Epithelial cell of proximal tubule (primary cell): ENCODE data around the gene CACFD1. TPM values are rescaled to one million over a fixed set of nuclear protein-coding genes. Genes with fewer than 3 reads are reported as not detected.

Experiments
- DNase-seq: peaks from one replicate; pipeline ENCODE4 v3.0.0-alpha.2; 2011; ENCODE audit warnings: low read depth
- H3K4me3 ChIP-seq: 2 replicates; pipeline ENCODE4 v1.5.1; 2011; ENCODE audit warnings: low read depth, mild to moderate bottlenecking, low read length
- CTCF ChIP-seq: conservative IDR thresholded peaks from 2 replicates; pipeline ENCODE4 v1.5.1; 2012; ENCODE audit warnings: low read depth, mild to moderate bottlenecking, low read length
- total RNA-seq: library from RNA; depleted of rRNA; stranded (reverse); fragments of >200 nt; gene quantifications from 2 replicates; pipeline ENCODE4 v1.2.3, GENCODE V29; 2015

The CACFD1 gene
- total RNA-seq, 1 donor from 2014 or later, result 11.0 TPM

DNA sequence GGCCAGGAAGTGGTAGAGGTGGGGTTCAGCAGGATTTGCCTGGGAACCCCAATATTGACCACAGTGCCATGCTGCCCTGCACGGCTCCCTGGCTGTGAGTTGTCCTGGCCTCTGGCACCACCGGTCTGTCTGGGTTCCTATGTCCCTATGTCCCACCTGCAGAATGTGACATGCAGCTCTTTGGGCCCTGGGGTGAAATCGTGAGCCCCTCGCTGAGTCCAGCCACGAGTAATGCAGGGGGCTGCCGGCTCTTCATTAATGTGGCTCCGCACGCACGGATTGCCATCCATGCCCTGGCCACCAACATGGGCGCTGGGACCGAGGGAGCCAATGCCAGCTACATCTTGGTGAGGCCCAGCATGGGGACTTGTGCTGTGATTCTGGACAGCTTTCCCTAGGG, 2.0 kb upstream of the CACFD1 start:
- TF ChIP-seq CTCF, result no peak
- no peak for DNase-seq
- H3K4me3 ChIP-seq, result no peak overlapping the region

DNA sequence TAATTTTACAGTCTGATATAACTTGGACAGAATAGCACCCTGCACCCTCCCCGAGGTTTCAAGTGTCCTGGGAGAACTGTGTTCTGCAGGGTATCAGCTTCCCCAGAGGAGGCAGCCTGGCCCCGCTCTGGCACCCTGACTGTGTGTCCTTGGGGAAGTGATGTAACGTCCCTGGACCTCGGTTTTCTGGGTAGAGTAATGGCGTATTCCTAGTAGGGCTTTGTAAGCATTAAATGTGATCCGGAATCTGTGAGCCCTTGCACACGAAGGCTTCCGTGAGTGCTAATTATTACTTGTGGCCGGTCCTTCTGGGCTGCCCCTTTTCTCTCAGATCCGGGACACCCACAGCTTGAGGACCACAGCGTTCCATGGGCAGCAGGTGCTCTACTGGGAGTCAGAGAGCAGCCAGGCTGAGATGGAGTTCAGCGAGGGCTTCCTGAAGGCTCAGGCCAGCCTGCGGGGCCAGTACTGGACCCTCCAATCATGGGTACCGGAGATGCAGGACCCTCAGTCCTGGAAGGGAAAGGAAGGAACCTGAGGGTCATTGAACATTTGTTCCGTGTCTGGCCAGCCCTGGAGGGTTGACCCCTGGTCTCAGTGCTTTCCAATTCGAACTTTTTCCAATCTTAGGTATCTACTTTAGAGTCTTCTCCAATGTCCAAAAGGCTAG, 1.0 kb upstream of the CACFD1 start:
- DNase-seq, result no peak
- peak overlapping the region; percentile 78 for H3K4me3 ChIP-seq
- no peak for TF ChIP-seq CTCF

DNA sequence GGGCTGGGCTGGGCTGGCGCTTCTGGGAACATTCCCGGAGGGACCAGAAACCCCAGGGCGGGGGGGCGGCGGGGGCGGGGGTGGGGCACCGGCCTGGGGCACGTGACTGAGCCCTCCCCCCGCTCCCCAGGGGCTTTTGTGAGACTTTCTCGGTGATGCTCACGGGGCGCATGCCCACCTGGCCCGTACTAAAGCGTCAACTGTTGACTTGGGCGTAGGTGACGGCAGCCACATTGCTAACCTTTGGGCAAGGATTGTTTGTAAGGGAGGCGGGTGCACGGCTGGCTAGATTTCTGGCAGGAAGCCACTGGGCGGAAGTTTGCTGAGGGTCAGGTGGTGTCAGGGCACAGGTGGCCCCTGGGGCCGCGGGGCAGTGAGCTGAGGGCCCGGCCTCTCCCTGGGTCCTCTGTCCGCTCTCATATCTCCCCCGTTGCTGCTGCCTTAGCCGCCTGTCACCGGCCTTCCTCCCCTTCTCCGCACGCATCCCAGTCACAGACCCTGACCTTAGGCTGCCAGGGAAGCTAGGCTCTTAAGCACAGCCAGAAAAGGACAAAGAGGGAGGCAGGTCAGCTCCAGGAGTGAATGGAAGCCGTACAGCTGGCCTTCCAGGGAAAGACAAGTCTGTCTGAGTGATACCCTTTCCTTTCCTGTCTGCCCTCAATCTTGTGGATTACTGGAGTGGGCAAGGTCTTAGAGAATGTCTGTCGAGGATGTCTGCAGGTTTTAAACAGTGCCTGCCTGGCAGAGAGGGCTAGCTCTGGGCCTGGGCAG, 812 bp downstream of the CACFD1 start:
- no peak for TF ChIP-seq CTCF
- H3K4me3 ChIP-seq, result peak overlapping the region; percentile 78
- no peak for DNase-seq

- H3K4me3 ChIP-seq, result no peak overlapping the region
- no peak for TF ChIP-seq CTCF
Measured at GRCh38 chr9:133461975-133462374, 2.2 kb downstream of the CACFD1 start.

GRCh38 chr9:133463234-133463863, 3.6 kb downstream of the CACFD1 start:
- no peak for DNase-seq
- no peak overlapping the region for H3K4me3 ChIP-seq
- TF ChIP-seq CTCF, result peak; percentile 13

More at GRCh38 chr9:133461975-133462374, 2.2 kb downstream of the CACFD1 start:
- no peak for DNase-seq

DNA sequence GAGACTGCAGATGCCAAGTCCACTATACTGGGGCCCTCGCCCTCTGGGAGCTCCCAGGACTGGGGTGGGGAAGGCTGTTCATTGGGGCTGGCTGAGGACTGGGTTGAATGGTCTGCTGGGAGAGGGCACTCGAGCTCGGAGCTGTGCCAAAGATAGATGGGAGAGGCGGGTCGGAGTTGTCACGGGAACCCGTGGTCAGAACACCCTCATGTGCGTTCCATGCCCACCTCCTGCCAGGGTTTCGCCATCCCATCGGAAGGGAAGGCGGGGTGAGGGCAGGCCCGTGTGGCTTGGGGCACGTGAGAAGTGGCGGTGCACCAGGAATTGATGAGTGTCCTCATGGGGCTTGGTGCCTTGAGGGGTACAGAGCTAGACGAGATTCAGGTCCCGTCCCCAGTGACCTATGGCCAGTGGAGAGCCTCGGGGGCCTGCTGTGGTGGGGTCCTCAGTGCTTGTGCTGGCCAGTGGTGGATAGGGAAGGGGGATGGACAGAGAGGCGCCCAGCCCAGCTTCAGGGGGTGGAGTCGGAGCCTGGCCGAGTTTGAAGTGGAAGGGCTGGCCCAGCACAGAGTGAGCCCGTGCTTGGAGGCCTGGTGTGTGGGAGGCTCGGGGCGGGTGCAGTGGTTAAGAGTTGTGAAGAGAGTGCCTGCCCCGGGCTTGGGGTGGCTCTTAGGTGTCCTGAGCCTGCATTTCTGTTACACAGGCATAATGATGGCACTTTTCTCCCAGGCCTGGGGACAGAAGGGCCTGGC, 4.3 kb downstream of the CACFD1 start:
- TF ChIP-seq CTCF, result no peak
- no peak for DNase-seq
- no peak overlapping the region for H3K4me3 ChIP-seq
